ENCODE measurements around the gene HSPH1. TPM values are rescaled to one million over a fixed set of nuclear protein-coding genes. Genes with fewer than 3 reads are reported as not detected.
A peak's percentile ranks its signal among the peaks of the same experiment; 100 is the strongest.

The HSPH1 gene
- 10 to 100 TPM; 36.5 to 47.0 (median 42.2) TPM for total RNA-seq

GRCh38 chr13:31161557-31162150 is at the start of gene HSPH1:
Gene HSPH1, minus strand, starts transcription at chr13:31161904. Its CDS starts 322 bp downstream, at chr13:31161582.
- peak within 1 kb of the TSS; percentile 80 to 98 (median 92) for H3K27ac ChIP-seq
- H3K27me3 ChIP-seq: no peaks in the 10 kb centered on the region
- TF ChIP-seq POLR2AphosphoS5 (IDR thresholded peaks at IDR 0.05): peak; percentile 93
- TF ChIP-seq POLR2A (IDR thresholded peaks at IDR 0.05): peak; percentile 65 to 78
- TF ChIP-seq EP300 (IDR thresholded peaks at IDR 0.05): no peak
- TF ChIP-seq CTCF (IDR thresholded peaks at IDR 0.05): peak in 3 of 4 experiments; percentile 5 to 23 (median 20)
- H3K9me3 ChIP-seq: no peaks in the 10 kb centered on the region
- peaks cover 0 to 33% (median 10%) of the 10 kb centered on the region in 3 donors for H3K4me1 ChIP-seq
- ATAC-seq: peak; percentile 97
- 0% methylated on average over 5 of the region's 54 CpGs; no CpG with 5 or more reads in 1 of the 2 donors for WGBS, 2 donors (ENCODE audit: low coverage in 1 of 2)
- peaks cover 0 to 1% of the 10 kb centered on the region in 2 donors for H3K36me3 ChIP-seq
- peak within 1 kb of the TSS; percentile 76 to 86 for H3K4me3 ChIP-seq

- Histone ChIP-seq H3K36me3 (no peaks in the 10 kb centered on the region), H3K9me3 (no peaks in the 10 kb centered on the region), H3K4me3 (no peak overlapping the region), H3K4me1 (peaks cover 0 to 46% (median 13%) of the 10 kb centered on the region in 3 donors), H3K27me3 (no peaks in the 10 kb centered on the region), H3K27ac (peak overlapping the region in 3 of 4 donors; percentile 7 to 72 (median 33))
- 20 to 21% methylated on average over 4 of the region's 4 CpGs for WGBS, 2 donors (ENCODE audit: low coverage in 1 of 2)
- no peak for ATAC-seq
- TF ChIP-seq CTCF (IDR thresholded peaks at IDR 0.05): no peak
- no peak for TF ChIP-seq POLR2AphosphoS5 (IDR thresholded peaks at IDR 0.05)
- no peak for TF ChIP-seq EP300 (IDR thresholded peaks at IDR 0.05)
- TF ChIP-seq POLR2A (IDR thresholded peaks at IDR 0.05): no peak
These were observed 48.1 kb upstream of the HSPH1 start for GRCh38 chr13:31209841-31210210.

GRCh38 chr13:31209172-31209840 is 47.6 kb upstream of the HSPH1 start:
- Histone ChIP-seq H3K27ac (peak overlapping the region in 2 of 4 donors; percentile 33 to 72), H3K4me1 (peaks cover 0 to 46% (median 13%) of the 10 kb centered on the region in 3 donors), H3K27me3 (no peaks in the 10 kb centered on the region), H3K4me3 (no peak overlapping the region), H3K36me3 (no peaks in the 10 kb centered on the region), H3K9me3 (no peaks in the 10 kb centered on the region)
- peak; percentile 26 for ATAC-seq
- 11 to 21% methylated on average over 2 to 6 of the region's 8 CpGs for WGBS, 2 donors (ENCODE audit: low coverage in 1 of 2)
- TF ChIP-seq POLR2AphosphoS5 (IDR thresholded peaks at IDR 0.05): peak; percentile 40
- TF ChIP-seq CTCF (IDR thresholded peaks at IDR 0.05): no peak
- no peak for TF ChIP-seq EP300 (IDR thresholded peaks at IDR 0.05)
- no peak for TF ChIP-seq POLR2A (IDR thresholded peaks at IDR 0.05)

GRCh38 chr13:31208559-31209122 is 46.9 kb upstream of the HSPH1 start:
- H3K36me3 ChIP-seq: no peaks in the 10 kb centered on the region
- H3K27ac ChIP-seq: peak overlapping the region in 3 of 4 donors; percentile 33 to 72 (median 50)
- ATAC-seq: no peak
- 47 to 67% methylated on average over 5 to 7 of the region's 12 CpGs for WGBS, 2 donors (ENCODE audit: low coverage in 1 of 2)
- TF ChIP-seq CTCF (IDR thresholded peaks at IDR 0.05): no peak
- no peak for TF ChIP-seq EP300 (IDR thresholded peaks at IDR 0.05)
- TF ChIP-seq POLR2AphosphoS5 (IDR thresholded peaks at IDR 0.05): no peak
- TF ChIP-seq POLR2A (IDR thresholded peaks at IDR 0.05): no peak
- peaks cover 0 to 41% (median 13%) of the 10 kb centered on the region in 3 donors for H3K4me1 ChIP-seq
- no peaks in the 10 kb centered on the region for H3K27me3 ChIP-seq
- H3K4me3 ChIP-seq: no peak overlapping the region
- no peaks in the 10 kb centered on the region for H3K9me3 ChIP-seq

Data from gastroesophageal sphincter (tissue), 4 donors.